Activated B cell treated with CpG ODN at 0.5 μM for 24 hours (primary cell): ENCODE data around the gene PGA3. TPM values are rescaled to one million over a fixed set of nuclear protein-coding genes. Genes with fewer than 3 reads are reported as not detected.
A peak's percentile ranks its signal among the peaks of the same experiment; 100 is the strongest.

Experiments
- ATAC-seq: fragments of 200-7000 bp; cut with Tn5 transposase; one replicate; pipeline ENCODE4 v1.10.0; 2021; ENCODE audit warnings: low read depth, mild to moderate bottlenecking, moderate library complexity
- CTCF ChIA-PET: fragments of 350-600 bp; sonication (Branson Sonifier 250); formaldehyde crosslinking; loops from one replicate; lab custom pipeline; 2021; ENCODE audit warnings: antibody characterized with exemption; lab: Charles Lee
- POLR2A ChIA-PET: fragments of 350-600 bp; sonication (Branson Sonifier 250); formaldehyde crosslinking; loops from one replicate; lab custom pipeline; 2021; ENCODE audit warnings: antibody characterized with exemption; lab: Charles Lee
- DNase-seq: peaks from one replicate; pipeline ENCODE4 v3.0.0; 2022
- H3K27ac Mint-ChIP-seq: one replicate; pipeline ENCODE4 v1.8.0; 2020; ENCODE audit warnings: mixed read lengths
- H3K27me3 Mint-ChIP-seq: one replicate; pipeline ENCODE4 v1.8.0; 2021; ENCODE audit warnings: mixed read lengths
- H3K36me3 Mint-ChIP-seq: one replicate; pipeline ENCODE4 v1.8.0; 2021; ENCODE audit warnings: low read depth, mixed read lengths
- H3K4me1 Mint-ChIP-seq: one replicate; pipeline ENCODE4 v1.8.0; 2021; ENCODE audit warnings: mixed read lengths
- H3K4me3 Mint-ChIP-seq: one replicate; pipeline ENCODE4 v1.8.0; 2020; ENCODE audit warnings: mild to moderate bottlenecking, mixed read lengths
- H3K9me3 Mint-ChIP-seq: one replicate; pipeline ENCODE4 v1.8.0; 2020; ENCODE audit warnings: mixed read lengths
- CTCF ChIP-seq: fragments of 200-600 bp; IDR thresholded peaks from one replicate; pipeline ENCODE4 v1.8.0; 2022; ENCODE audit warnings: antibody characterized with exemption, mild to moderate bottlenecking
- intact Hi-C: fragments of 100-400 bp; cut with micrococcal nuclease; formaldehyde crosslinking; loops from one replicate; pipeline ENCODE4 v1.15.1; 2024
- total RNA-seq: library from RNA; stranded (reverse); gene quantifications from 2 replicates; pipeline ENCODE4 v1.2.3, GENCODE V29; 2022

PGA3 gene
- total RNA-seq, 1 donor from 2014 or later, result not detected

GRCh38 chr11:61181489-61181888 lies 21.8 kb upstream of the PGA3 start:
- ChIA-PET POLR2A (no interaction called here), CTCF (no interaction called here)
- H3K9me3 Mint-ChIP-seq, result no peaks in the 10 kb centered on the region
- DNase-seq (no peak), ATAC-seq (no peak)
- TF ChIP-seq CTCF, result no peak
- intact Hi-C loops, result no loop called here
- H3K4me3 Mint-ChIP-seq, result no peak overlapping the region
- H3K27me3 Mint-ChIP-seq, result no peaks in the 10 kb centered on the region
- no peaks in the 10 kb centered on the region for H3K36me3 Mint-ChIP-seq
- no peaks in the 10 kb centered on the region for H3K4me1 Mint-ChIP-seq
- no peak overlapping the region for H3K27ac Mint-ChIP-seq

- POLR2A ChIA-PET, result no interaction called here
Measured at GRCh38 chr11:61183645-61184044, 19.7 kb upstream of the PGA3 start.

GRCh38 chr11:61186504-61186903 lies 16.8 kb upstream of the PGA3 start:
- Mint-ChIP-seq H3K4me1 (peaks cover 4% of the 10 kb centered on the region), H3K27me3 (no peaks in the 10 kb centered on the region), H3K36me3 (no peaks in the 10 kb centered on the region), H3K9me3 (no peaks in the 10 kb centered on the region), H3K4me3 (no peak overlapping the region), H3K27ac (no peak overlapping the region)
- ChIA-PET CTCF (interaction anchor here (0.7 to 3.3 kb wide), 12 partner anchors 8 to 357 kb away, joined by 3 to 47 read pairs (median 4); partner anchors contain the start of gene TMEM109), POLR2A (no interaction called here)
- ATAC-seq, result no peak
- intact Hi-C loops, result no loop called here
- TF ChIP-seq CTCF, result no peak
- no peak for DNase-seq

More at GRCh38 chr11:61183645-61184044, 19.7 kb upstream of the PGA3 start:
- H3K4me3 Mint-ChIP-seq, result no peak overlapping the region
- ATAC-seq (no peak), DNase-seq (no peak)
- no peaks in the 10 kb centered on the region for H3K9me3 Mint-ChIP-seq
- TF ChIP-seq CTCF, result no peak
- intact Hi-C loops, result no loop called here
- CTCF ChIA-PET, result interaction anchor here (1.2 kb wide), 1 partner anchor 213 kb away, joined by 3 read pairs; no protein-coding TSS in a partner anchor
- peaks cover 4% of the 10 kb centered on the region for H3K4me1 Mint-ChIP-seq
- no peaks in the 10 kb centered on the region for H3K27me3 Mint-ChIP-seq
- H3K27ac Mint-ChIP-seq, result no peak overlapping the region
- H3K36me3 Mint-ChIP-seq, result no peaks in the 10 kb centered on the region

- POLR2A ChIA-PET, result no interaction called here
Measured at GRCh38 chr11:61187505-61188130, 15.7 kb upstream of the PGA3 start.

More at GRCh38 chr11:61187505-61188130, 15.7 kb upstream of the PGA3 start:
- no peaks in the 10 kb centered on the region for H3K36me3 Mint-ChIP-seq
- H3K4me3 Mint-ChIP-seq, result no peak overlapping the region
- DNase-seq (peak; percentile 63), ATAC-seq (peak; percentile 100)
- TF ChIP-seq CTCF, result peak; percentile 98
- H3K27me3 Mint-ChIP-seq, result no peaks in the 10 kb centered on the region
- peaks cover 4% of the 10 kb centered on the region for H3K4me1 Mint-ChIP-seq
- intact Hi-C loops, result loop anchor here (1.0 kb wide), 6 partner anchors 26 to 412 kb away; partner anchors contain the start of gene VPS37C
- H3K9me3 Mint-ChIP-seq, result no peaks in the 10 kb centered on the region
- H3K27ac Mint-ChIP-seq, result no peak overlapping the region
- CTCF ChIA-PET, result interaction anchor here (0.6 to 3.3 kb wide), 18 partner anchors 10 to 366 kb away, joined by 3 to 47 read pairs (median 4); no protein-coding TSS in a partner anchor
